Neutrophil (primary cell): ENCODE results near the gene BNC2.

ENCODE experiments used
- H3K27ac ChIP-seq: fragments of 200-600 bp; sonication (generic); 2 replicates; pipeline ENCODE4 v1.5.1; 2016; ENCODE audit warnings: mild to moderate bottlenecking, moderate library complexity
- H3K27me3 ChIP-seq: fragments of 200-600 bp; sonication (generic); 2 replicates; pipeline ENCODE4 v1.6.0; 2016; ENCODE audit warnings: mild to moderate bottlenecking
- H3K36me3 ChIP-seq: fragments of 200-600 bp; sonication (generic); 2 replicates; pipeline ENCODE4 v1.5.1; 2017
- H3K4me1 ChIP-seq, 2 experiments: fragments of 200-600 bp in 1 of 2; sonication (generic) in 1 of 2; 1 replicate in 1 of 2; 2 replicates in 1 of 2; pipeline versions ENCODE4 v1.5.1 to v1.6.1; 2013 to 2016; ENCODE audit warnings: low read depth in 1 of 2, low read length in 1 of 2, mild to moderate bottlenecking in 1 of 2, moderate library complexity in 1 of 2; ENCODE audit not compliant: control insufficient read depth in 1 of 2, insufficient read depth in 1 of 2
- H3K4me3 ChIP-seq, 2 experiments: fragments of 200-600 bp in 1 of 2; sonication (generic) in 1 of 2; 1 replicate in 1 of 2; 2 replicates in 1 of 2; pipeline ENCODE4 v1.5.1; 2013 to 2016; ENCODE audit warnings: low read depth in 1 of 2, low read length in 1 of 2, mild to moderate bottlenecking in 1 of 2, moderate library complexity in 1 of 2
- H3K9me3 ChIP-seq: fragments of 200-600 bp; sonication (generic); 2 replicates; pipeline ENCODE4 v1.5.1; 2016
- CTCF ChIP-seq: fragments of 200-600 bp; sonication (generic); IDR thresholded peaks from 2 replicates; pipeline ENCODE4 v1.5.1; 2016; ENCODE audit warnings: antibody characterized with exemption

The BNC2 gene

DNA sequence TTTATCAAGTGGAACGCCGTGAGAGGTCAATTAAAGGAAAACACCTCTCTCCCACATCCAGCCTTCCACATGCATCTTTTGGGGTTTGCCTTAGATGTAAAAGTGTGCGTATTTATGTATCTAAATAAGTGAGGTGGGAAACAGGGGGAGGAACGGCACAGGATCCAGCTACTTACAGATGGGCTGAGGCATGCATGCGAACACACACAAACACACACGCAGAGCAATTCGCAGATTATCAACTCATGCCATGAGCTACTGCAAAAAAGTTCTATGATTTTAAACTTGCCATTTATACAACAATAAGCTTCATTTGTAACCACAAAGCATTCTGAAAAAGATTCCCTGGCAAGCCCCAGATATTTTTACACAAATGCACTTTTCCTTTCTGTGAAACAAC lies 242.1 kb downstream of the BNC2 start:
- Histone ChIP-seq H3K4me1 (no peaks in the 10 kb centered on the region), H3K36me3 (no peaks in the 10 kb centered on the region), H3K27me3 (no peaks in the 10 kb centered on the region), H3K9me3 (no peaks in the 10 kb centered on the region), H3K27ac (no peak overlapping the region), H3K4me3 (no peak overlapping the region)
- no peak for TF ChIP-seq CTCF

DNA sequence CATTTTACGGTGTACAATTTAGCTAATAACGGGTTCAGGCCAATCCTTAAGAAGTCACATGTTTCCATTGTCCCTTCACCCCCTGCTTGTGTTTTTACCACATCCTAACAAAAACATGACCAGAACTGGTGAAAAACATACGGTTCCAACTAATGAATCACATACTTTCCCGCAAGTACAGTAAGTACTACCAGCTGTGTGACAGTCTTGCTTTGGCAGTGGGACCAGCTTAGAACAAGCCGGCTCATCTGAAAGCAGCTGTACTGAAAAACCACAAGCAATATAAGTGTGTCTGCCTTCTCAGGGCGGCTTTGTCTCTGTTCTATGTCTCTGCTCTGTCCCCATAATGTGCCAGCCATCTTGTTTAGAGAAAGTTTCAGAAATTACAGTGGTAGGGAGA lies 242.5 kb downstream of the BNC2 start:
- no peaks in the 10 kb centered on the region for H3K4me1 ChIP-seq
- H3K27ac ChIP-seq, result no peak overlapping the region
- no peaks in the 10 kb centered on the region for H3K9me3 ChIP-seq
- no peaks in the 10 kb centered on the region for H3K27me3 ChIP-seq
- H3K36me3 ChIP-seq, result no peaks in the 10 kb centered on the region
- no peak for TF ChIP-seq CTCF
- no peak overlapping the region for H3K4me3 ChIP-seq

DNA sequence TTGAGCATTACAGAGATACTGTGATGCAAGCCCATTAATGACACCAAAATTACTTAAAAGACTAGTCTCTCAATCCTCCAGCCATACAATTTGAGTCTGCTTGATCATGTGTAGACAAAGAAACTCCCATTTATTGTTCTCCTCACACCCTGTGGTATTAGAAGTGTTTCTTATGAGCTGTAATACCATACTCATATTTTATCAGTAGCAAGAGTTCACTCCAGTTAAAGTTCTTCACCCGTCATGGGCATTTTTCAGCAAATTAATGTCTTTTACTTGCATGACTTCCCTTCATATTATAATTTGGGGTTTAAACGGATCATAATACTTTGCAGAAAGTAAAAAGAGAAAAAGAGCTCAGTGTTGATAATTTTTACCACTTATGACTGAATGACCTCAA lies 242.9 kb downstream of the BNC2 start:
- no peaks in the 10 kb centered on the region for H3K36me3 ChIP-seq
- no peaks in the 10 kb centered on the region for H3K4me1 ChIP-seq
- no peak overlapping the region for H3K27ac ChIP-seq
- TF ChIP-seq CTCF, result no peak
- H3K4me3 ChIP-seq, result no peak overlapping the region
- no peaks in the 10 kb centered on the region for H3K27me3 ChIP-seq
- no peaks in the 10 kb centered on the region for H3K9me3 ChIP-seq

GRCh38 chr9:16626577-16627130 lies 243.8 kb downstream of the BNC2 start:
- TF ChIP-seq CTCF, result no peak
- no peaks in the 10 kb centered on the region for H3K9me3 ChIP-seq
- no peak overlapping the region for H3K4me3 ChIP-seq
- no peaks in the 10 kb centered on the region for H3K4me1 ChIP-seq
- no peaks in the 10 kb centered on the region for H3K36me3 ChIP-seq
- H3K27ac ChIP-seq, result no peak overlapping the region
- no peaks in the 10 kb centered on the region for H3K27me3 ChIP-seq

GRCh38 chr9:16625811-16626210 lies 244.7 kb downstream of the BNC2 start:
- no peaks in the 10 kb centered on the region for H3K36me3 ChIP-seq
- no peaks in the 10 kb centered on the region for H3K9me3 ChIP-seq
- H3K27ac ChIP-seq, result no peak overlapping the region
- no peaks in the 10 kb centered on the region for H3K4me1 ChIP-seq
- no peak for TF ChIP-seq CTCF
- no peaks in the 10 kb centered on the region for H3K27me3 ChIP-seq
- no peak overlapping the region for H3K4me3 ChIP-seq

DNA sequence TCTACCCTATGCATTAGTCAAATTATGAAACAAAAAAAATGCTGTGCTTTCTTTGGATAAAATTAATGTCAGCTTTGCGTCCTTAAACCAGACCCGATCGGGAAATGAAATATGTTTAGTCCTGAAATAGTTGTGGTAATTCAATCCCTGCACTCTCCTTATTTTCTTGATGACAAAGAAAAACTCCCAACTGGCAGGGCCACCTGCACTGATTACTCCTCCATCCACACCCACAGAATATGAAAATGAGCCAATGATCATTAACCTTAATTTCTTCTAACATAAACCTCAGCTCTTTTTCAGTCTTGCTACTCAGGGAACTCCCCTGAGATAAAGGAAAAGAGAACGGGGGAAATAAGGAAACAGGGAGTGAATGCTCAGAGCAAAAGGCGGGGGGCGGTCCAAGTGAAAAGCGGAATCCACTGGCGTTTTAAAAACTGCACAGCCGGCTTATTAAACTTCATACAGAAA lies 245.3 kb downstream of the BNC2 start:
- Histone ChIP-seq H3K4me1 (no peaks in the 10 kb centered on the region), H3K9me3 (no peaks in the 10 kb centered on the region), H3K27me3 (no peaks in the 10 kb centered on the region), H3K27ac (no peak overlapping the region), H3K36me3 (no peaks in the 10 kb centered on the region), H3K4me3 (no peak overlapping the region)
- TF ChIP-seq CTCF, result no peak
